Stromal cell of bone marrow (primary cell): ENCODE measurements around the gene PRR32.
"Not testable (repeated sequence)": the region's sequence is repeated elsewhere in the genome, so short reads cannot be mapped to it uniquely, and the experiment has no call there.

ENCODE experiments used
- DNase-seq: peaks from one replicate; pipeline ENCODE4 v3.0.0-alpha.2; 2012; ENCODE audit warnings: low read depth

The PRR32 gene, protein sequence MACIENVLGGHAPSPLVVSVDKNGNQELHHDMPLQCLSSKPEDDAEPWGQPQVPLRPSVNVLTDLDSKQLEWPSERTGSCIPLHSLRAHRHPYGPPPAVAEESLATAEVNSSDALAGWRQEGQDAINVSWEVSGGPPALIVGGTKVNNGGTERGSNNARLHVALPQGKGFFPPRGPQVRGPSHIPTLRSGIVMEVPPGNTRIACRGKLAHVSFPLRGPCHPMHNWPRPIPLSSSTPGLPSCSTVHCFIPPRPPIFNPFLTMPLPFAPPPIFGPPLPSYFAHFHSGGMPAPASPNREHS

DNA sequence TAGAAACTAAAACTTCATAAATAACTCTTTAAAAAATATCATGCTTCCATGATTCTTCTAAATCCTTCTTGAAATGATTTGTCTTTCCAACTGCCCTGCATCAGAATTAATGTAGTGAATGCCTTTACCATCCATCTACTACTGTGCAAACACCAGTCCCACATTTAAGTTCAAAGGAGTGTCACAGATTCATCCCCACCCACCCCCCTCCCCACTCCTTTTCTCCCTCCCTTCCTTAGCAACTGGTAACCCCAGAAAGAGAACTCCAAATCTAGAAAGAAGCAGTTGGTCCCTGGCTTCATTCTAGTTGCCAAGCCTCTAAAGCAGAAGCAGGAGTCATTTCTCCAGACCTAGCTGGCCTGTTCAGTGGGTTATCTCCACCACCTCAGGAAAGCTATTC, at the start of gene PRR32:
Gene PRR32 (plus strand): TSS at position 301 of the 400 bp plus-strand sequence. CDS start 115 bp downstream, outside the sequence.
- DNase-seq = no peak

GRCh38 chrX:126770179-126770578, 49.4 kb upstream of the PRR32 start:
- DNase-seq = no peak

DNA sequence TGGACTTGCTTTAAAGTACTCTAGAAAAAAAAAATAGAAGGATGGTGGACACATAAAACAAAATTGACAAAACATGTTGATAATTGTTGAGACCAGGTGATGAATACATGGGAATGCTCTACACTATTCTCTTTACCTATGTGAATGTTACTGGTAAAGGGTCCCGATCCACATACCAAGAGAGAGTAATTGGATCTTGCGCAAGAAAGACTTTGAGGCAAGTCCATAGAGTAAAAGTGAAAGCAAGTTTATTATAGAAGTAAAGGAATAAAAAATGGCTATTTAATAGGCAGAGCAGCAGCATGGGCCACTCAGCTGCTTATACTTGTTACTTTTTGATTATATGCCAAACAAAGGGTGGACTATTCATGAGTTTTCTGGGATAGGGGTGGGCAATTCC, 34.0 kb upstream of the PRR32 start:
- DNase-seq = no peak

GRCh38 chrX:126799059-126799458, 20.5 kb upstream of the PRR32 start:
- DNase-seq = no peak

GRCh38 chrX:126806784-126807183, 12.7 kb upstream of the PRR32 start:
- DNase-seq = not testable (repeated sequence)

DNA sequence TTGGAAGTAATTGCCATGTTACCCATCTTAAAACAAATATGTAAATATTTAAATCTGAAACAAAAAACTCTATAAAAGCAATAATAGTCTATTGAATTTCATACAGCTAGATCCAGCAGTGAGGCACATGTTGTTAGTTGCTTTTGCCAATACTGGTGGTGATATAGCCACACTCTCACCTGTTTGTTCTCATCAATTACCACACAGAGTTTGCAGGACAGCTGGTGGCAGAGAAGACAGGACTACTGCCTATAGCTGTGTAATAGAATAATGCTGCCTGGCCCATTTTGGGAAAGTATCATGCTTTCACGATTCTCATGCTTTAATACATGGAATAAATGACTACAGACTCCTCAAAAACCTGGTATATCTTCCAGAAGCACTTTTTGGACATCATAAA, 3.7 kb upstream of the PRR32 start:
- no peak for DNase-seq

DNA sequence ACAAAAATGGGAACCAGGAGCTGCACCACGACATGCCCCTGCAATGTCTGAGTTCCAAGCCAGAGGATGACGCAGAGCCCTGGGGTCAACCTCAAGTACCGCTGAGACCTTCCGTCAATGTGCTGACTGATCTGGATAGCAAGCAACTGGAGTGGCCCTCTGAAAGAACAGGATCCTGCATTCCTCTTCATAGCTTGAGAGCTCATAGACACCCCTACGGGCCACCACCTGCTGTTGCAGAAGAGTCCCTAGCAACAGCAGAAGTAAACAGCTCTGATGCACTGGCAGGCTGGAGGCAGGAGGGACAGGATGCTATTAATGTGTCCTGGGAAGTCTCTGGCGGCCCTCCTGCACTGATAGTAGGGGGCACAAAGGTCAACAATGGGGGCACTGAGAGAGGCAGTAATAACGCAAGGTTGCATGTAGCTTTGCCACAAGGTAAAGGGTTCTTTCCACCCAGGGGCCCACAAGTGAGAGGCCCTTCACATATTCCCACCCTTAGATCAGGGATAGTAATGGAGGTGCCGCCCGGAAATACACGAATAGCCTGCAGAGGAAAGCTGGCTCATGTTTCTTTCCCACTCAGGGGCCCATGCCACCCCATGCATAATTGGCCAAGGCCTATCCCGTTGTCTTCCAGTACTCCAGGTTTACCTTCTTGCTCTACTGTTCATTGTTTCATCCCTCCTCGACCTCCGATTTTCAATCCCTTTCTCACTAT, 1.3 kb downstream of the PRR32 start:
- no peak for DNase-seq

GRCh38 chrX:126824338-126825007, 4.9 kb downstream of the PRR32 start:
- no peak for DNase-seq

- no peak for DNase-seq
Observed at GRCh38 chrX:126825566-126826193, 6.2 kb downstream of the PRR32 start.

DNA sequence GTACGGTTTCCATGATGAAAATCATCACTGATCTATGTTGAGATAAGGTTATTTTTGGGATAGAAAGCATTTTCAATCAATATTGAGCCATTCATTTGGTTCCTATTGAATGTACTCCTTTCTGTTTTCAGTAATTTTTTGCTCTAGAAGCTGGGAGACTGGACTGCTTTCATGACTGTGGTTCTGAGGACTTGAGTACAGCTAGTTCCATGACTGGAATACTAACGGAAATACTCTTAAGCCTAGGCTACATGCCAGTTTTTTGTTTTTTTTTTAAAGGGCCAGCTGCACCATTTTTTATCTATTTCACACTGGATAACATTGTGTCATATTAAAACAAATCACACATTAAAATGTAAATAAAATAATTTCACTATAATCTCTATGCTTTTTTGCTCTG, 16.7 kb downstream of the PRR32 start:
- DNase-seq = no peak

DNA sequence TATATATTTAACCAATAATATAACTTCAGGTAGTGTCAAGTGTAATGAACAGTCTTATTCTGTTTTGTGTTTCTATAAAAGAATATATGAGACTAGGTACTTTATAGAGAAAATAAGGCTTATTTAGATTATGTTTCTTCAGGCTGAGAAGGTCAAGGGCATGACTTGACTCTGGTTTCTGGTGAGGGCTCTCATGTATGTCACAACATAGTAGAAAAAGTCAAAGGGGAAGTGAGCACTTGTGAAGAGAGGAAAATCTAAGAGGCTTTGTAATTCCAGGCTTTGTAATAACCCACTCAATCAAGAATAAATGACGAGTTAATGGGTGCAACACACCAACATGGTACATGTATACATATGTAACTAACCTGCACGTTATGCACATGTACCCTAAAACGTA, 27.6 kb downstream of the PRR32 start:
- DNase-seq = no peak

DNA sequence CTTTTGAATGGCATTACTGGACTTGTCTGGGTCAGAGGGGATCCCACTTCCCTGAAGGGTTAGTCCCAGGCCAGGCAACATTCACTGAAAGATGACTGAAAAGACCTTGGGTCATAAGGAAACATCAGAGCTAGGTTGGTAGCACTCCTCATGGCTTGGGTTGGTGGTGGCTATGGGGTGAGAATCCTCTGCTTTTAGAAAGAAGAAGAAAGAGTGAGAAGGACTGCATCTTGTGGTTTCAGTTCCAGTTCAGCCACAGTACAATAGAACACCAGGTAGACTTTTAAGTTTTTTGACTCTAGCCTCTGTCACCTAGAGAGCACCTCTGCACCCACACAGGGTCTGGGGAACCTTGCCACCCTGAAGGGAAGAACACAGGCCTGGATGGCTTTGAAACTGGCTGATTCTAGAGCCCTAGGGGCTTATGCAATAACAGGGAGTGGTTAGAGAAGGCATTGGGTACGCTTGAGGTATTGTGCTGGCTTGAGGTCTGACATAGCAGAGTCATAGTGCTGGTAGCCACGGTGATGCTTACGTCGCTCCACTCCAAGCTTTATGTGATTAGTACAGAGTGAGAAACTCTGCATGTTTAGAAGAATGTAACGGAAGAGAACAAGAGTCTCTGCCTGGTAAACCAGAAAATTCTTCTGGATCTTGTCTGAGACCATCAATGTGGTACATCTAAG, 36.5 kb downstream of the PRR32 start:
- no peak for DNase-seq
